Loucy (cell line): ENCODE measurements around the gene ACSS2.

ENCODE experiments used
- H2AFZ ChIP-seq: fragments of 200-600 bp; sonication (generic); 2 replicates; pipeline ENCODE4 v1.6.0; 2016; ENCODE audit warnings: antibody characterized with exemption, mild to moderate bottlenecking, low read length, moderate library complexity
- H3F3A ChIP-seq: fragments of 200-600 bp; 2 replicates; pipeline ENCODE4 v1.6.0; 2016; ENCODE audit warnings: antibody characterized with exemption, low read depth, mild to moderate bottlenecking
- H3K27me3 ChIP-seq: fragments of 200-600 bp; sonication (generic); 2 replicates; pipeline ENCODE4 v1.6.1; 2014; ENCODE audit warnings: low read length, mild to moderate bottlenecking; ENCODE audit not compliant: insufficient read depth, poor library complexity, severe bottlenecking
- H3K36me3 ChIP-seq: fragments of 200-600 bp; sonication (generic); 2 replicates; pipeline ENCODE4 v1.6.1; 2016; ENCODE audit warnings: low read length; ENCODE audit not compliant: insufficient read depth
- H3K4me1 ChIP-seq: fragments of 200-600 bp; sonication (generic); 2 replicates; pipeline ENCODE4 v1.5.1; 2014; ENCODE audit warnings: low read length, mild to moderate bottlenecking; ENCODE audit not compliant: insufficient read depth, poor library complexity, severe bottlenecking
- H3K4me2 ChIP-seq: fragments of 200-600 bp; sonication (generic); 2 replicates; pipeline ENCODE4 v1.6.0; 2014; ENCODE audit warnings: antibody characterized with exemption, low read length, low read depth, mild to moderate bottlenecking; ENCODE audit not compliant: poor library complexity, severe bottlenecking
- H3K4me3 ChIP-seq: fragments of 200-600 bp; sonication (generic); 2 replicates; pipeline ENCODE4 v1.5.1; 2014; ENCODE audit warnings: low read length, mild to moderate bottlenecking, mixed read lengths; ENCODE audit not compliant: poor library complexity, severe bottlenecking
- H3K79me2 ChIP-seq: fragments of 200-600 bp; sonication (generic); 2 replicates; pipeline ENCODE4 v1.6.1; 2014; ENCODE audit warnings: low read length; ENCODE audit not compliant: insufficient read depth
- H3K9ac ChIP-seq: fragments of 200-600 bp; sonication (generic); 2 replicates; pipeline ENCODE4 v1.6.0; 2014; ENCODE audit warnings: mild to moderate bottlenecking, low read depth, low read length, moderate library complexity; ENCODE audit not compliant: poor library complexity, severe bottlenecking
- H3K9me2 ChIP-seq: fragments of 200-600 bp; sonication (generic); replicated peaks from 2 replicates; pipeline ENCODE4 v1.6.1; 2016; ENCODE audit warnings: low read depth, low read length, mixed read lengths
- H3K9me3 ChIP-seq: fragments of 200-600 bp; sonication (generic); 2 replicates; pipeline ENCODE4 v1.6.1; 2014; ENCODE audit warnings: mild to moderate bottlenecking, antibody characterized with exemption, low read length, low read depth; ENCODE audit not compliant: insufficient read depth
- H4K20me1 ChIP-seq: fragments of 200-600 bp; sonication (generic); 2 replicates; pipeline ENCODE4 v1.6.0; 2014; ENCODE audit warnings: antibody characterized with exemption, low read length, mild to moderate bottlenecking; ENCODE audit not compliant: insufficient read depth, poor library complexity, severe bottlenecking
- CTCF ChIP-seq: fragments of 200-600 bp; sonication (generic); conservative IDR thresholded peaks from 2 replicates; pipeline ENCODE4 v1.5.1; 2014; ENCODE audit warnings: mild to moderate bottlenecking, antibody characterized with exemption, low read length
- EZH2phosphoT487 ChIP-seq: fragments of 200-600 bp; IDR thresholded peaks from 2 replicates; pipeline ENCODE4 v1.6.1; 2018; ENCODE audit warnings: antibody characterized with exemption, mild to moderate bottlenecking, moderate library complexity, borderline replicate concordance

Gene ACSS2

GRCh38 chr20:34968042-34968775 lies 91.8 kb downstream of the ACSS2 start:
- H3K9me2 ChIP-seq, result no peaks in the 10 kb centered on the region
- no peaks in the 10 kb centered on the region for H4K20me1 ChIP-seq
- no peaks in the 10 kb centered on the region for H3K9me3 ChIP-seq
- H3K36me3 ChIP-seq, result no peaks in the 10 kb centered on the region
- no peak overlapping the region for H3K4me2 ChIP-seq
- H3K4me3 ChIP-seq, result no peak overlapping the region
- no peaks in the 10 kb centered on the region for H3K4me1 ChIP-seq
- H3K27me3 ChIP-seq, result no peaks in the 10 kb centered on the region
- no peak for TF ChIP-seq EZH2phosphoT487
- no peak for TF ChIP-seq CTCF
- H3K9ac ChIP-seq, result no peak overlapping the region
- no peaks in the 10 kb centered on the region for H3F3A ChIP-seq
- no peaks in the 10 kb centered on the region for H3K79me2 ChIP-seq
- H2AFZ ChIP-seq, result no peak overlapping the region

DNA sequence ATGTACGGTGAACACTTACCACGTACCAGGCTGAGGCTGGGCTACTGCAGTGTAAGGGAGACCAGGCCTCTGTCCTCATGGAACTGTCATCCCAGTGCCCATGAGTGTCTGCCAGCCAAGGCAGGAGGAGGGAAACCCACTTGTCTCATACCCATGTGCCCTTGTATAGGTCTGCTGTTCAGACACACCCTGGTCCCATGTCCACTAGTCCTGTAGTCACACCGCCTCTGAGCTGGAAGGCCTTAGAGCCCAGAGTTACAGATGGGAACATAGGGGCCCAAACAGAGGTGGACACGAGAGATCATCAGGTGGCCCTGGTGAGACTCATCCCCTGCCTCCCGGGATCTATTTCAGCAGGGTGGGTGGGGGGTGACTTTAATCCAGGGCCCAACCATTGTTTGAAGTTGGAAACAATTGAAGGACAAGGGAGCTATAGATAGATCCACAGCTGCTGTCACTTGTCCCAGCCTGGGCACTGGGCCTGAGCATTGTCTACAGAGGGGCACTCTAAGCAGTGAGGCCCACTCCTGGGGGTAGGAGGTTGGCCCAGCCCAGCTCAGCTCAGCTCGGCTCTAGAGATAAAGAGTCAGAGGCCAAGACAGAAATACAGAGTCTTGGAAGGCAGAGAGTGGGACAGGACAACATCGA lies 93.9 kb downstream of the ACSS2 start:
- no peaks in the 10 kb centered on the region for H3K79me2 ChIP-seq
- TF ChIP-seq EZH2phosphoT487 (no peak), CTCF (no peak)
- H4K20me1 ChIP-seq, result no peaks in the 10 kb centered on the region
- no peaks in the 10 kb centered on the region for H3K4me1 ChIP-seq
- H3F3A ChIP-seq, result no peaks in the 10 kb centered on the region
- H3K9ac ChIP-seq, result no peak overlapping the region
- H3K4me3 ChIP-seq, result no peak overlapping the region
- H3K36me3 ChIP-seq, result no peaks in the 10 kb centered on the region
- H3K4me2 ChIP-seq, result no peak overlapping the region
- H3K9me2 ChIP-seq, result no peaks in the 10 kb centered on the region
- no peak overlapping the region for H2AFZ ChIP-seq
- no peaks in the 10 kb centered on the region for H3K9me3 ChIP-seq
- no peaks in the 10 kb centered on the region for H3K27me3 ChIP-seq

GRCh38 chr20:34970846-34971560 lies 94.6 kb downstream of the ACSS2 start:
- no peaks in the 10 kb centered on the region for H3K36me3 ChIP-seq
- no peaks in the 10 kb centered on the region for H3K27me3 ChIP-seq
- no peaks in the 10 kb centered on the region for H3K9me3 ChIP-seq
- no peaks in the 10 kb centered on the region for H3K9me2 ChIP-seq
- no peaks in the 10 kb centered on the region for H3K79me2 ChIP-seq
- H3K4me2 ChIP-seq, result no peak overlapping the region
- no peaks in the 10 kb centered on the region for H3F3A ChIP-seq
- H3K4me1 ChIP-seq, result no peaks in the 10 kb centered on the region
- TF ChIP-seq CTCF (no peak), EZH2phosphoT487 (no peak)
- no peaks in the 10 kb centered on the region for H4K20me1 ChIP-seq
- no peak overlapping the region for H3K9ac ChIP-seq
- no peak overlapping the region for H2AFZ ChIP-seq
- no peak overlapping the region for H3K4me3 ChIP-seq
